Mammary epithelial cell (primary cell): Measurements from ENCODE around the gene GPRC5C.

Experiments used
- CTCF ChIP-seq, 2 donors: IDR thresholded peaks in 1 of 2; conservative IDR thresholded peaks in 1 of 2; 2 replicates each; pipeline ENCODE4 v1.5.1; 2011 to 2012; ENCODE audit warnings: inconsistent platforms in 2 of 2, low read length in 2 of 2, mild to moderate bottlenecking in 2 of 2, control low read depth in 1 of 2, low read depth in 1 of 2; ENCODE audit not compliant: insufficient read depth in 1 of 2; ENCODE audit errors: extremely low read depth in 1 of 2
- EZH2 ChIP-seq: IDR thresholded peaks from 2 replicates; pipeline ENCODE4 v1.6.1; 2012; ENCODE audit warnings: low read length, inconsistent platforms, borderline replicate concordance

GRCh38 chr17:74455025-74455545 is 23.2 kb downstream of the GPRC5C start:
- TF ChIP-seq CTCF (conservative IDR thresholded peaks at IDR 0.05 in 1 of 2, IDR thresholded peaks at IDR 0.05 in 1 of 2; ENCODE audit: extremely low read depth in 1 of 2, insufficient read depth in 1 of 2, low read depth in 1 of 2, low read length in 2 of 2) (no peak), EZH2 (no peak)
